ENCODE measurements around the gene GPR158. TPM values are rescaled to one million over a fixed set of nuclear protein-coding genes. Genes with fewer than 3 reads are reported as not detected.
"Not testable (repeated sequence)": the region's sequence is repeated elsewhere in the genome, so short reads cannot be mapped to it uniquely, and the experiment has no call there.

GPR158 gene
- total and polyA plus RNA-seq, 4 donors = 0.03 to 0.08 TPM; not detected in 2

GRCh38 chr10:25382029-25382810 is 207.4 kb downstream of the GPR158 start:
- H3K9me3 ChIP-seq (ENCODE audit: control insufficient read depth in 4 of 4, low read length in 3 of 4) = no peaks in the 10 kb centered on the region
- H3K27ac ChIP-seq (ENCODE audit: low read depth in 1 of 2, low read length in 2 of 2) = no peak overlapping the region
- no peak for DNase-seq (ENCODE audit: low spot score)
- no peak overlapping the region for H3K9ac ChIP-seq (ENCODE audit: low read depth in 1 of 2, low read length in 2 of 2)
- H3K27me3 ChIP-seq (ENCODE audit: control insufficient read depth in 4 of 4, insufficient read depth in 4 of 4, low read length in 3 of 4) = peaks cover 0 to 2% (median 0%) of the 10 kb centered on the region in 4 donors
- WGBS = 35% methylated on average over 7 of the region's 7 CpGs
- no peaks in the 10 kb centered on the region for H3K36me3 ChIP-seq (ENCODE audit: control insufficient read depth in 4 of 4, insufficient read depth in 3 of 4, low read depth in 1 of 4, low read length in 3 of 4)
- H3K4me1 ChIP-seq (ENCODE audit: control insufficient read depth in 4 of 4, insufficient read depth in 4 of 4, low read length in 3 of 4) = no peaks in the 10 kb centered on the region
- TF ChIP-seq REST (IDR thresholded peaks at IDR 0.05) = no peak
- TF ChIP-seq SP1 (IDR thresholded peaks at IDR 0.05) = no peak
- no peak for TF ChIP-seq FOXA1 (IDR thresholded peaks at IDR 0.05)
- no peak for TF ChIP-seq TAF1 (conservative IDR thresholded peaks at IDR 0.05)
- TF ChIP-seq YY1 (IDR thresholded peaks at IDR 0.05) = no peak
- TF ChIP-seq ZBTB33 (IDR thresholded peaks at IDR 0.05) = no peak
- no peak for TF ChIP-seq HNF4A (conservative IDR thresholded peaks at IDR 0.05)
- no peak overlapping the region for H3K4me3 ChIP-seq (ENCODE audit: low read depth in 1 of 3, low read length in 3 of 3)

GRCh38 chr10:25382901-25383300 is 208.1 kb downstream of the GPR158 start:
- not testable (repeated sequence) for H3K9ac ChIP-seq (ENCODE audit: low read depth in 1 of 2, low read length in 2 of 2); DNase-seq (ENCODE audit: low spot score); H3K4me3 ChIP-seq (ENCODE audit: low read depth in 1 of 3, low read length in 3 of 3); H3K27me3 ChIP-seq (ENCODE audit: control insufficient read depth in 4 of 4, insufficient read depth in 4 of 4, low read length in 3 of 4); H3K4me1 ChIP-seq (ENCODE audit: control insufficient read depth in 4 of 4, insufficient read depth in 4 of 4, low read length in 3 of 4); H3K27ac ChIP-seq (ENCODE audit: low read depth in 1 of 2, low read length in 2 of 2); H3K9me3 ChIP-seq (ENCODE audit: control insufficient read depth in 4 of 4, low read length in 3 of 4); H3K36me3 ChIP-seq (ENCODE audit: control insufficient read depth in 4 of 4, insufficient read depth in 3 of 4, low read depth in 1 of 4, low read length in 3 of 4)
- 66% methylated on average over 8 of the region's 8 CpGs for WGBS

GRCh38 chr10:25383686-25384085 is 208.9 kb downstream of the GPR158 start:
- DNase-seq (ENCODE audit: low spot score) = no peak
- H3K36me3 ChIP-seq (ENCODE audit: control insufficient read depth in 4 of 4, insufficient read depth in 3 of 4, low read depth in 1 of 4, low read length in 3 of 4) = no peaks in the 10 kb centered on the region
- no peaks in the 10 kb centered on the region for H3K4me1 ChIP-seq (ENCODE audit: control insufficient read depth in 4 of 4, insufficient read depth in 4 of 4, low read length in 3 of 4)
- H3K9ac ChIP-seq (ENCODE audit: low read depth in 1 of 2, low read length in 2 of 2) = no peak overlapping the region
- no peak overlapping the region for H3K27ac ChIP-seq (ENCODE audit: low read depth in 1 of 2, low read length in 2 of 2)
- peaks cover 0 to under 1% (median 0%) of the 10 kb centered on the region in 4 donors for H3K9me3 ChIP-seq (ENCODE audit: control insufficient read depth in 4 of 4, low read length in 3 of 4)
- no peak for TF ChIP-seq REST (IDR thresholded peaks at IDR 0.05)
- no peak for TF ChIP-seq ZBTB33 (IDR thresholded peaks at IDR 0.05)
- no peak for TF ChIP-seq YY1 (IDR thresholded peaks at IDR 0.05)
- no peak overlapping the region for H3K4me3 ChIP-seq (ENCODE audit: low read depth in 1 of 3, low read length in 3 of 3)
- peaks cover 0 to 2% (median 0%) of the 10 kb centered on the region in 4 donors for H3K27me3 ChIP-seq (ENCODE audit: control insufficient read depth in 4 of 4, insufficient read depth in 4 of 4, low read length in 3 of 4)
